Ishikawa (cell line): ENCODE measurements around the gene CCL18.

Experiments
- CEBPB ChIP-seq: IDR thresholded peaks from 2 replicates; pipeline ENCODE4 v1.6.1; 2012
- RAD21 ChIP-seq: IDR thresholded peaks from 2 replicates; pipeline ENCODE4 v1.6.1; 2012; ENCODE audit warnings: low read depth
- TAF1 ChIP-seq: IDR thresholded peaks from 2 replicates; pipeline ENCODE4 v1.6.1; 2012; ENCODE audit warnings: low read depth, mild to moderate bottlenecking
- TF ChIP-seq, protein P1 (sequence below): IDR thresholded peaks from 2 replicates; pipeline ENCODE4 v1.6.1; 2012

DNA sequence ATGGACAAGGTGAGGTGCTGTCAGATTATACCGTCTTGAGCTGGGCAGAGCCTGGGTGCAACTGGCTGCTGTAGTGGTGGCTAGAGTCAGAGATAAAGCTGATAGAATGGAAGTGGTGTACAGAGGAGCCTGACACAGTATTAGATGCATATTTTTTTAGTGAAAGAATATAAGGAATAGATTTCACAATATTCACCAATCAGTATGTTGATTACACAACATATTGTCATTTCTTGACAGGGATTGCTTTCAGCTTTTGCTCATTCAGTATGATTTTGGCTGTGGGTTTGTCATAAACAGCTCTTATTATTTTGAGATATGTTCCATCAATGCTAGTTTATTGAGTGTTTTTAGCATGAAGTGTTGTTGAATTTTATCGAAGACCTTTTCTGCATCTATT is 44.6 kb upstream of the CCL18 start:
- TF ChIP-seq TAF1 (no peak), RAD21 (no peak), CEBPB (no peak)
- TF ChIP-seq, protein P1, sequence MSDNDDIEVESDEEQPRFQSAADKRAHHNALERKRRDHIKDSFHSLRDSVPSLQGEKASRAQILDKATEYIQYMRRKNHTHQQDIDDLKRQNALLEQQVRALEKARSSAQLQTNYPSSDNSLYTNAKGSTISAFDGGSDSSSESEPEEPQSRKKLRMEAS = no peak
